ENCODE data around the gene GMPPA. TPM values are rescaled to one million over a fixed set of nuclear protein-coding genes. Genes with fewer than 3 reads are reported as not detected.

GMPPA gene
- total and polyA plus RNA-seq, 2 donors (not counting 1 experiment from before 2014, with no cell fraction given) = 38.3 to 59.7 TPM

DNA sequence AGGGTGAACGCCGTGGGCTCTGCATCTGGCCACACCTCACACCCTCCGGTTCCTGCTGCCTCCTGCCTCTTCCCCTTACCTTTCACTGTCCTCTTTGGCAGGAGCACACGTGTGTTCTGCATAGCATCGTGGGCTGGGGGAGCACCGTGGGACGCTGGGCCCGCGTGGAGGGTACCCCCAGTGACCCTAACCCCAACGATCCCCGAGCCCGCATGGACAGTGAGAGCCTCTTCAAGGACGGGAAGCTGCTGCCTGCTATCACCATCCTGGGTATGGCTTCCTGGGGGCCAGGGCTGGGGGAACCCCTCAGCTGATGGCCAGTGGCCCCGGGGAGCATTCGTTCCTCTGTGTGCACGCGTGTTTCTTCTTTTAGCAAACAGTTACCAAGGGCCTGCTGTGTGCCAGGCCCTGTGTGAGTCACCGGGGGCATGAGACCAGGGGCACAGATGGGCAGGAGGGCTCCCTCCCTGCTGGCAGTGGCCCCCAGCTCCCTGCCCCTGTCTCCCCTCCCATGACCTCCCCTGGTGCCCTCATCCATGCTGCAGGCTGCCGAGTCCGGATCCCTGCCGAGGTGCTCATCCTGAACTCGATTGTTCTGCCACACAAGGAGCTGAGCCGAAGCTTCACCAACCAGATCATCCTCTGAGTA is 7.6 kb downstream of the GMPPA start:
- no peak for DNase-seq (ENCODE audit: low read depth in 2 of 2)
- Histone ChIP-seq H3K9ac (ENCODE audit: insufficient read depth, low read length) (no peak overlapping the region), H3K27ac (ENCODE audit: insufficient read depth, low read length) (no peak overlapping the region), H3K9me3 (ENCODE audit: control insufficient read depth, insufficient read depth, low read depth, low read length) (no peaks in the 10 kb centered on the region), H3K36me3 (ENCODE audit: control insufficient read depth, insufficient read depth, low read length) (peaks cover 18% of the 10 kb centered on the region), H3K4me2 (ENCODE audit: extremely low read depth, insufficient read depth, low read length) (no peak overlapping the region), H3K4me3 (replicated peaks in 1 of 4; ENCODE audit: control extremely low read depth in 1 of 4, insufficient read depth in 1 of 4, low read depth in 3 of 4, low read length in 4 of 4) (no peak overlapping the region), H3K27me3 (ENCODE audit: control insufficient read depth, insufficient read depth, low read length) (peaks cover 10% of the 10 kb centered on the region), H3K4me1 (ENCODE audit: control insufficient read depth, extremely low read depth, insufficient read depth, low read length) (no peaks in the 10 kb centered on the region), H2AFZ (ENCODE audit: low read length) (no peak overlapping the region), H3K79me2 (ENCODE audit: control insufficient read depth, insufficient read depth, low read length) (no peaks in the 10 kb centered on the region), H4K20me1 (ENCODE audit: control insufficient read depth, extremely low read depth, insufficient read depth, low read length) (no peaks in the 10 kb centered on the region)
- TF ChIP-seq EZH2 (IDR thresholded peaks at IDR 0.05; ENCODE audit: low read length, missing control alignments) = no peak
- TF ChIP-seq, protein P1, sequence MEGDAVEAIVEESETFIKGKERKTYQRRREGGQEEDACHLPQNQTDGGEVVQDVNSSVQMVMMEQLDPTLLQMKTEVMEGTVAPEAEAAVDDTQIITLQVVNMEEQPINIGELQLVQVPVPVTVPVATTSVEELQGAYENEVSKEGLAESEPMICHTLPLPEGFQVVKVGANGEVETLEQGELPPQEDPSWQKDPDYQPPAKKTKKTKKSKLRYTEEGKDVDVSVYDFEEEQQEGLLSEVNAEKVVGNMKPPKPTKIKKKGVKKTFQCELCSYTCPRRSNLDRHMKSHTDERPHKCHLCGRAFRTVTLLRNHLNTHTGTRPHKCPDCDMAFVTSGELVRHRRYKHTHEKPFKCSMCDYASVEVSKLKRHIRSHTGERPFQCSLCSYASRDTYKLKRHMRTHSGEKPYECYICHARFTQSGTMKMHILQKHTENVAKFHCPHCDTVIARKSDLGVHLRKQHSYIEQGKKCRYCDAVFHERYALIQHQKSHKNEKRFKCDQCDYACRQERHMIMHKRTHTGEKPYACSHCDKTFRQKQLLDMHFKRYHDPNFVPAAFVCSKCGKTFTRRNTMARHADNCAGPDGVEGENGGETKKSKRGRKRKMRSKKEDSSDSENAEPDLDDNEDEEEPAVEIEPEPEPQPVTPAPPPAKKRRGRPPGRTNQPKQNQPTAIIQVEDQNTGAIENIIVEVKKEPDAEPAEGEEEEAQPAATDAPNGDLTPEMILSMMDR (conservative IDR thresholded peaks at IDR 0.05 in 1 of 2, IDR thresholded peaks at IDR 0.05 in 1 of 2; ENCODE audit: low read depth in 1 of 2, low read length in 2 of 2) = no peak

- Histone ChIP-seq H3K9ac (ENCODE audit: insufficient read depth, low read length) (no peak overlapping the region), H4K20me1 (ENCODE audit: control insufficient read depth, extremely low read depth, insufficient read depth, low read length) (no peaks in the 10 kb centered on the region), H3K4me1 (ENCODE audit: control insufficient read depth, extremely low read depth, insufficient read depth, low read length) (no peaks in the 10 kb centered on the region), H3K79me2 (ENCODE audit: control insufficient read depth, insufficient read depth, low read length) (no peaks in the 10 kb centered on the region), H3K4me2 (ENCODE audit: extremely low read depth, insufficient read depth, low read length) (no peak overlapping the region), H3K4me3 (replicated peaks in 1 of 4; ENCODE audit: control extremely low read depth in 1 of 4, insufficient read depth in 1 of 4, low read depth in 3 of 4, low read length in 4 of 4) (no peak overlapping the region), H3K27me3 (ENCODE audit: control insufficient read depth, insufficient read depth, low read length) (peaks cover 13% of the 10 kb centered on the region), H3K27ac (ENCODE audit: insufficient read depth, low read length) (no peak overlapping the region), H3K36me3 (ENCODE audit: control insufficient read depth, insufficient read depth, low read length) (peaks cover 16% of the 10 kb centered on the region), H2AFZ (ENCODE audit: low read length) (no peak overlapping the region), H3K9me3 (ENCODE audit: control insufficient read depth, insufficient read depth, low read depth, low read length) (no peaks in the 10 kb centered on the region)
- DNase-seq (ENCODE audit: low read depth in 2 of 2) = no peak
- TF ChIP-seq, protein P1 (conservative IDR thresholded peaks at IDR 0.05 in 1 of 2, IDR thresholded peaks at IDR 0.05 in 1 of 2; ENCODE audit: low read depth in 1 of 2, low read length in 2 of 2) = no peak
These were observed 8.3 kb downstream of the GMPPA start for GRCh38 chr2:219506802-219507526.

DNA sequence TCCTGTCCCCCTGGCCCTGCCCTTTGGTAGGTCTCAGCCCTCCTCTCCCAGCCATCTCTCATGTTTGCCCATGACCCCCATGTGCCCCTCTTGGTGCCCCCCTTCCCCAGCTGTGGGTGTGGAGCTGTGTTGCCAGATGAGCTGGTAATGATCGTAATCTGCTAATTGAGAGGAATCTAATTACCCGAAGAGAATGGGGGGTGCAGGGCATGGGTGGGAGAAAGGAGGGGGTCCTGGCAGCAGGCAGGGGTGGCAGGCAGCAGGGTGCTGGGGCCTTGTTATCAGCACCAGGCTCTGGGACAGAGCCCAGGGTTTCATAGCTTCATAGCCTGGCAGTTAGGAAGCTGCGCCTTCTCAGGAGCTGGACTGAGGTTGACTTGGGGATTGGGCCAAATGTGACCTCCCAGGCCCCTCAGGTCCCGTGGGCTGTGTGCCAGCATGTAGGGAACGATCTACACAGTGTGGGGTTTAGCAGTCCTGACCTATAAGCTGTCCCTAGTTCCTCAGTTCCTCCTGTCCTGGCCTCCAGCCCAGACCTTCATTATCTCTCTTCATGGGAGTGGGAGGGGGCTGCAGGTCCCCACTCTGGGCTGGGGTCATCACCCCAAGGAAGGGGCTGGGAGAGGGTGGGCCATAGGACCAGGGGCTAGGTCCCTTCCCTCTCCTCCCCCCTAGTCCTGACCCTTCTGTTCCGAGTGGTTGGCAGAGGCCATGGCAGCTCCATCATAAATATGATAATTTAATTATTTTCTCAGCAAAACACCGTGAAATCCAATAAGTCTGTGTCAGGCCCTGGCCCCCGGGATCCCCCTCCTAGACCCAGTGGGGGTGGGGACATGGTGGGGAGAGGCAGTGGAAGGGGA is 9.1 kb downstream of the GMPPA start:
- H3K4me2 ChIP-seq (ENCODE audit: extremely low read depth, insufficient read depth, low read length) = no peak overlapping the region
- no peak overlapping the region for H2AFZ ChIP-seq (ENCODE audit: low read length)
- no peaks in the 10 kb centered on the region for H4K20me1 ChIP-seq (ENCODE audit: control insufficient read depth, extremely low read depth, insufficient read depth, low read length)
- no peaks in the 10 kb centered on the region for H3K4me1 ChIP-seq (ENCODE audit: control insufficient read depth, extremely low read depth, insufficient read depth, low read length)
- H3K27me3 ChIP-seq (ENCODE audit: control insufficient read depth, insufficient read depth, low read length) = peaks cover 21% of the 10 kb centered on the region
- DNase-seq (ENCODE audit: low read depth in 2 of 2) = no peak
- H3K9ac ChIP-seq (ENCODE audit: insufficient read depth, low read length) = no peak overlapping the region
- H3K36me3 ChIP-seq (ENCODE audit: control insufficient read depth, insufficient read depth, low read length) = peaks cover 14% of the 10 kb centered on the region
- H3K9me3 ChIP-seq (ENCODE audit: control insufficient read depth, insufficient read depth, low read depth, low read length) = no peaks in the 10 kb centered on the region
- H3K27ac ChIP-seq (ENCODE audit: insufficient read depth, low read length) = no peak overlapping the region
- TF ChIP-seq, protein P1 (conservative IDR thresholded peaks at IDR 0.05 in 1 of 2, IDR thresholded peaks at IDR 0.05 in 1 of 2; ENCODE audit: low read depth in 1 of 2, low read length in 2 of 2) = no peak
- TF ChIP-seq EZH2 (IDR thresholded peaks at IDR 0.05; ENCODE audit: low read length, missing control alignments) = no peak
- no peak overlapping the region for H3K4me3 ChIP-seq (replicated peaks in 1 of 4; ENCODE audit: control extremely low read depth in 1 of 4, insufficient read depth in 1 of 4, low read depth in 3 of 4, low read length in 4 of 4)
- H3K79me2 ChIP-seq (ENCODE audit: control insufficient read depth, insufficient read depth, low read length) = no peaks in the 10 kb centered on the region

All from fibroblast of lung (primary cell).